ENCODE measurements around the gene SDK1.
"Not testable (repeated sequence)": the region's sequence is repeated elsewhere in the genome, so short reads cannot be mapped to it uniquely, and the experiment has no call there.

SDK1 gene

DNA sequence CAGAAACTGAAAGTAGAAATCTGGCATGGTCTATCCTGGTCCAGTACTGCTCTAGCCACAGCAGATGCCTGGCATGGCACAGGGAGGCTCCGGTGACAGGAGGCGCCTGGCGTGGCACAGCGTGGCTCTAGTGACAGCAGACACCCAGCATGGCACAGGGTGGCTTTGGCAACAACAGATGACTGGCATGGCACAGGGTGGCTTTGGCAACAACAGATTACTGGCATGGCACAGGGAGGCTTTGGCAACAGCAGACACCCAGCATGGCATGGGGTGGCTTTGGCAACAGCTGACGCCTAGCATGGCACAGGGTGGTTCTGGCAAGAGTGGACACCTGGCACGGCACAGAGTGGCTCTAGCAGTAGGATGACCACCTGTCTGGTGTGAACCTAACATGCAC is 900.5 kb downstream of the SDK1 start:
- DNase-seq, result no peak

- DNase-seq, result no peak
Observed at GRCh38 chr7:4202154-4202736, 901.2 kb downstream of the SDK1 start.

DNA sequence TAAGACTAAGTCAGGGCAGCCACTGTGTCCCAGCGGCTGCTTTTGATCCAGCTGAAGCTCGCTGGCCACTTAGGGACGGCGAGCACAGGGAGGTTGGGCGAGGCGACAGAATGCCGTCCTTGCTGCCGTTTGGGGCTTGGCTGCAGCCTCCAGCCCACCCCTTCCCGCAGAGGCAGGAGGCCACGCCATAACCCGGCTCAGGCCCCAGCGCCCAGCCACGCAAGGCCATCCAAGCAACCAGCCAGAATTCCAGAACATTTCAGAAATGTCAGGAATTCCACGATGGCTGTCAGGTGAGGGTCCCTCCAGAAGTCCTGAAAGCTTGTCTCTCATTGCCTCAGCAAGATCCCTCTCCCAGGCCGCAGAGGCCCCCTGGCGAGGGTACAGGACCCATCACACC is 901.9 kb downstream of the SDK1 start:
- DNase-seq, result no peak

- peak; percentile 36 for DNase-seq
Observed at GRCh38 chr7:4203626-4204512, 902.8 kb downstream of the SDK1 start.

GRCh38 chr7:4204513-4205165 is 903.6 kb downstream of the SDK1 start:
- DNase-seq, result no peak

- no peak for DNase-seq
Observed at GRCh38 chr7:4205828-4206227, 904.8 kb downstream of the SDK1 start.

GRCh38 chr7:4207011-4207410 is 906.0 kb downstream of the SDK1 start:
- DNase-seq, result no peak

DNA sequence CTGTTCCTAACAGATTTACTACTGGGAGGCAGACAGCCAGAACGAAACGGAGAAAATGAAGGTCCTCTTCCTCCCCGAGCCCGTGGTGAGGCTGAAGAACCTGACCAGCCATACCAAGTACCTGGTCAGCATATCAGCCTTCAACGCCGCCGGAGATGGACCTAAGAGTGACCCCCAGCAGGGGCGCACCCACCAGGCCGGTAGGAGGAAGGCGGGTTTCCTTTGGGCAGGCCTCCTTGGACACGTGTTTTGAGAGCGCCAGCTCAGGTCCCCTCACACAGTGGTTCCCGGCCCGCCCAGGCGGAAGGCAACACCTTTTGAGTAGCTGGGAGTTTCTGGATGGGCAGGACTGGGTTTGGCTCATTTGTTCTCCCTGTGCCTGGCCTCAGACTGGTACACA is 907.0 kb downstream of the SDK1 start:
- DNase-seq, result no peak

- DNase-seq, result no peak
Observed at GRCh38 chr7:4208586-4208985, 907.5 kb downstream of the SDK1 start.

DNA sequence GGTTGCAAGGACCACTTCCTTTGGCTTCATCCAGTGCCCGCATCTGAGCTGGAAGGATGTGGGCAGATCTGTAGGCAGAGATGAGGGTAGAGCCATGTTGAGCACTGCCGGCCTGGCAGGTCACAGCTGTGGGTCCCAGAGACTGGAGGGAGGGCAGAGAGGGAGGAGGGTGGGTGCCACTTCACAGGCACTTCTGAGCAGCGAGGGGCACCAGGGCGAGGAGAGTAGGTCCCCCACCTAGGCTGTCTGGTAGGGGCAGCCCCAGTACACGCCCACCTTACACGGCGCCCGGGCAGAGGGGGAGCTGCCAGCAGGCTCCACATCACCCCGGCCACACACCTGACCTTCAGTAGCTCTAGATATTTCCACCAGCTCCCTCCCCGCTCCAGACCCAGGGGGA is 908.1 kb downstream of the SDK1 start:
- DNase-seq, result no peak

GRCh38 chr7:4209966-4210365 is 908.9 kb downstream of the SDK1 start:
- DNase-seq, result no peak

DNA sequence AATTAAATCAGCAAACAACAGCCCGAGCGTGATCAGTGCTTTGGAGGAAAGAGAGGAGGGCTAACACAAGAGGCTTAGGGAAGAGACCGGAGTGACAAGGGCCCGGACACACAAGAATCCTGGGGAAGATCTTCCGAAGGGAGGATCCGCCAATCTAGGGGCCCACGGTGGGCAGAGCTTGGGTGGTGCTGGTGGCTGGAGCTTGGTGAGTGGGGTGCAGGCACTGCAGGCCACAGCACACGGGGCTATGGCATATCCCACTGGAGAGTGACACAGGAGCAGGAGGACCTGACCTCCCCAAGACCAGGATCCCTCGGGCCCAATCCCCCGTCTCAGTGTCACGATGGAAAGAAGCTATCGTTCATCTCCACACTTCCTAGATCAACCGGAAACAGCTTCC is 909.8 kb downstream of the SDK1 start:
- DNase-seq, result no peak

- no peak for DNase-seq
Observed at GRCh38 chr7:4211261-4211660, 910.2 kb downstream of the SDK1 start.

- no peak for DNase-seq
Observed at GRCh38 chr7:4212376-4212775, 911.3 kb downstream of the SDK1 start.

DNA sequence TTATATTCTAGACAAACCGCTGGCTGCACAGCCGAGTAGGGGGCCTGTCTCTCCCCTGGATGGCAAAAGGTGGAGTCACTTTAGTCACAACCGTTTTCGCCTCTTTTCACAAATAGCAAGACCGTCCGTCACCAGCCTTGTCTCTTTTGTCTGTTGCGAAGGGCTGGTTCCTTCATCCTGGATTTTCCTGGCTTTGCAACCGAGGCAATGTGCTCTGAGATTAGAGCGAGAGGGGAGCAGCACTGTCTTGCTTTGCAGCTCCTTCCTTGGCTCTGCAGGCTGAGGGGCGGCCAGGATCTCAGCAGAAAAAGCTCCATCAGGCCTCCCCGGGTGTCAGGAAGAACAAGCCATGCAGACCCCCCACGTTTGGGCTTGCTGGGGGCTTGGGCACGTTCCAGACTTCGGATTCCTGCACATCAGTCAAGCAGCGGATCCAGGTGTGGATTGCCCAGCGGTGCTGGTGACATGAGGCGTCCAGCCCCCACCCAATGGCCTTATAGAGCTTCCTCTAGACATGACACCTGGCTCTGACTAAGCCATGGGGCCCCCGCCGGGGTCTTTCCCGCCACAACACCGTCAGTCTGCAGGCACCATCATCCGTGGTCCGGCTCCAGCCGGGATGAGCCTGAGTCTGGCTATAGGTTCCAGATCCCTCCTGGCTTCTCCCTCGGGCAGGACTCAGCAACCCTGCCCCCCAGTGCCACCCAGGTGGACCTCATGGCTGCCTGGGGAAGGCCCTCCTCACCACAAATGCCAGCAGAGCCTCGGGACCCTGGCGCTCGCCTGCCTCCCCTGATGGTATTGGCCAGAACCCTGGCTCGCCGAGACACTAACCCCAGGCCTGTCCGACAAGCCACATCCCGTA is 913.5 kb downstream of the SDK1 start:
- no peak for DNase-seq

DNA sequence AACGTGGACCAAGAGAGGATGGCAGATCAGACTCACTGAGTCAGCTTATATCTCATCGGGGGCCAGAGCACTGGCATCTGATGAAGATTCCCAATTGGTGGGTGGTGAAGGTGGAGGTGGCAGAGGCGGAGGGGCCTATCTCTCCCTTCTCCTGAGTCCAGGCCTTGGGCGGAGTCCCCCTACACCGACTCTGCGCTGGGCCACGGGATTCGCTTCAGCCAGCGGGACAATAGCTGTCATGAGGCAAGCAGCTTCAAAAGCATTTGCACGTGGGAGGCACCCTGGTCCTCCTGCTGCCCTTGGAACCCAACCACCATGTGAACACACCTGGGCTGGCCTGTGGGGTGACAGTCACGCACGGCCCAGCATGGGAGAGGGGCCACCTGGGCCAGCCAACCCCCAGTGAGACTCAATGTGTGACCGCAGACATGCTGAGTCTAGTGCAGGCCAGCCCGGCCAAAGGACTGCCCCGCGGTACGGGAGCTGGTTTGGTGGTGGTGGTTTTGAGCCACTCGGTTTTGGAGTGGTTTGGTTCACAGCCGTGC is 914.2 kb downstream of the SDK1 start:
- no peak for DNase-seq

DNA sequence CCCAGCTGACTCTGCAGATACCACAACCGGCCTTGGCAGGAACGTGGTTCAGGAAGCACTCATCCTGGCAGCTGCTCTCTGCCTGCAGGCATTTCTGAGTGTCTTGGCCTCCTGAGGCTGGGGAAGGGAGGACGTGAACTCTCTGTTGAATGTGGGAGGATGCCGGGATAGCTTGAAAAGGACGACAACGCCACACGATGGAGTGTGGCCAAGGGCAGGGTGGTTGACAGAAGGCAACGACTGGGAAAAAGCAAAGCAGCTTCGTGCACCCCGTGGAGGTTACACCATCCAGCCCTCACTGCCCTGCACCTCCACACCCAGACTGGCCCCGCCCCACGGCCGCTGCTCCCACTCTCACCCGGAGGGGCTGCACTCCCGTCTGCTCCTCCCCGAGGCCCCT is 915.0 kb downstream of the SDK1 start:
- DNase-seq, result no peak

DNA sequence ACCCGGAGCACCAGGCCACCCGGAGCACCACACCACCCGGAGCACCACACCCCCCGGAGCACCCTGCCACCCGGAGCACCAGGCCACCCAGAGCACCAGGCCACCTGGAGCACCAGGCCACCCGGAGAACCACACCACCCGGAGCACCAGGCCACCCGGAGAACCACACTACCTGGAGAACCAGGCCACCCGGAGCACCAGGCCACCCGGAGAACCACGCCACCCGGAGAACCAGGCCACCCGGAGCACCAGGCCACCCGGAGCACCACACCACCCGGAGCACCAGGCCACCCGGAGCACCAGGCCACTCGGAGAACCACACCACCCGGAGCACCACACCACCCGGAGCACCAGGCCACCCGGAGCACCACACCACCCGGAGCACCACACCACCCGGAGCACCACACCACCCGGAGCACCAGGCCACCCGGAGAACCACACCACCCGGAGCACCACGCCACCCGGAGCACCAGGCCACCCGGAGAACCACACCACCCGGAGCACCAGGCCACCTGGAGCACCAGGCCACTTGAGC is 916.1 kb downstream of the SDK1 start:
- DNase-seq, result not testable (repeated sequence)

DNA sequence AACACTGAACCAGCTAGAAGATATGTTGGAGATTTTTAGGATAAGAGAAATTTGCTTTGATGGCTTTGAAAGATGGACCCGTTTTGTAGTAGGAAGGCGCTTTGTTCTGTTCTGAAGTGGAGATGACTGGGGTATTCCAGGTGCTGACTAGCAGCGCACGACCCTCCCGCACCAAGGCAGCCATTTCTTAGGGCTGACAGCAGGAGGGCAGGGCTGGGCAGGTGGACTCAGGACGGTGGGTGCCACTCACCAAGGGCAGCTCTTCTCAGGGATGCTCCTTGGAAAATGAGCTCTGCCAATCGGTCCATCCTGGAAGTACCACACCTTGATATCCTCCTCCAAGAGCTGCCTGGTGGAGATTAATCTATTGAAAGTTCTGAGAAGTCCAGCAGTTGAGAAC is 917.4 kb downstream of the SDK1 start:
- no peak for DNase-seq

DNA sequence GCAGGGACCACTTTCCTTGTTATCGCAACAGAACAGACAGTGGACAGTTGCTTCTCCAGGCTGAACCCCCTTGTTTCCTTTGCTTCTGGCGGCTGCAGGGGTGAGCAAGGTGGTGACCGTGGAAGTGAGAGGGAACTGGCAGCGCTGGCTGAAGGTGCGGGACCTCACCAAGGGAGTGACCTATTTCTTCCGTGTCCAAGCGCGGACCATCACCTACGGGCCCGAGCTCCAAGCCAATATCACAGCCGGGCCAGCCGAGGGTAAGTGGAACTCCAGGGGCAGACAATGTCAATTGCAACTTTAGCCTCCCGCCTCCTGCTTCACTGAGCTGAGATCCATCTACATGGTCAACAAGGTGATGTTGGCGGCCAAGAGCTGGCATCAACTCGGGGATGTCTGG is 919.0 kb downstream of the SDK1 start:
- no peak for DNase-seq

- no peak for DNase-seq
Observed at GRCh38 chr7:4221043-4221442, 920.0 kb downstream of the SDK1 start.

GRCh38 chr7:4222676-4223075 is 921.6 kb downstream of the SDK1 start:
- no peak for DNase-seq

GRCh38 chr7:4225361-4225771 is 924.3 kb downstream of the SDK1 start:
- DNase-seq, result no peak
